Kidney glomerular epithelial cell (primary cell): ENCODE data around the gene BBLN.

Experiments
- DNase-seq: peaks from one replicate; lab custom pipeline; 2025; lab: John Stamatoyannopoulos, UW

The BBLN gene

GRCh38 chr9:128191406-128192046 lies 31.5 kb downstream of the BBLN start, which contains the start of gene CIZ1:
Gene CIZ1, minus strand, starts transcription at chr9:128191572. Its CDS starts 715 bp downstream, at chr9:128190857.
- peak; percentile 64 for DNase-seq

GRCh38 chr9:128192601-128193371 lies 32.7 kb downstream of the BBLN start:
- peak; percentile 68 for DNase-seq

GRCh38 chr9:128193469-128194096 lies 33.5 kb downstream of the BBLN start:
- DNase-seq, result no peak

DNA sequence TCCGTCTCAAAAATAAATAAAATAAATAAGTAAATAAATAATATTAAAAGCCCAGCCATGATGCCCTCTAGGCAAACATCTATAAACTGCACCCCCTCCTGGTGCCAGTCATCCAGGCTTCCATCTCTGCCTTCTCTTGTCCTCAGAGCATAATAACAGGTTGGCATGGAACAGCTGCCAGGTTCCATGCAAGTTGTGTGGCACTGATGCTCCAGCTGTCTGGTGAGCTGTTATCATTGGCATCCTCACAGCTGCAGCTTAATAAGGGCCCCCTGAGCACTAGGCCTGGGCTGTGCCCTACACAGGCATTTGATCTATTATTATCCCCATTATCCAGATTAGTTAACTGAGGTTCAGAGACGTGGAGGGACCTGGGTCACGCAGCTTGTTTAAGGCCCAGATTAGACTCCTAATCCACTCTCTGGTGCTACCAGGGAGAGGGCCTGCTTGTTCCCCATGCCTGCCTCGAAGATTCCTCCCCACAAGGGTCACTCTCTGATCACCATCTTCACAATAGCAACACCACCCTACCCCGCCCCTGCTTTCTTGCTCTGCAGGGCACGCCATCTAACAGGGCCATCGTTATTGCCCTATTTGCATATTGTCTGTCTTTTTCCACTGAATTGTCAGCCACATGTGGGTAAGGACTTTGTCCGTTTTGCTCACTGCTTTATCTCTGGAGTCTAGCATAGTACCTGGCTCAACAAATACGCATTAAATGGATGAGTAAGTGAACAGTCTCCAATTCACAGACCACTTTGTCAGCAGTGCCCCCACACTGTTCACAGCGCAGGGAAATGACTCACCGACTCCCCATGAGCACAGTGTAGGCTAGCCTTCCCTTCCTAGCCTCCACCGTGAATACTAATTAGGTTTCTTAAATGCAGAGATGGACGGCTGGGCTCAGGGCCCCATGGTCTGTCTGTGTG lies 41.6 kb downstream of the BBLN start:
- no peak for DNase-seq

- DNase-seq, result no peak
Observed at GRCh38 chr9:128202648-128203023, 42.6 kb downstream of the BBLN start.

GRCh38 chr9:128203024-128203706 lies 43.1 kb downstream of the BBLN start, which contains the start of gene DNM1:
Gene DNM1, plus strand, starts transcription at chr9:128203379. Its CDS starts 92 bp downstream, at chr9:128203471.
- DNase-seq, result peak; percentile 58

DNA sequence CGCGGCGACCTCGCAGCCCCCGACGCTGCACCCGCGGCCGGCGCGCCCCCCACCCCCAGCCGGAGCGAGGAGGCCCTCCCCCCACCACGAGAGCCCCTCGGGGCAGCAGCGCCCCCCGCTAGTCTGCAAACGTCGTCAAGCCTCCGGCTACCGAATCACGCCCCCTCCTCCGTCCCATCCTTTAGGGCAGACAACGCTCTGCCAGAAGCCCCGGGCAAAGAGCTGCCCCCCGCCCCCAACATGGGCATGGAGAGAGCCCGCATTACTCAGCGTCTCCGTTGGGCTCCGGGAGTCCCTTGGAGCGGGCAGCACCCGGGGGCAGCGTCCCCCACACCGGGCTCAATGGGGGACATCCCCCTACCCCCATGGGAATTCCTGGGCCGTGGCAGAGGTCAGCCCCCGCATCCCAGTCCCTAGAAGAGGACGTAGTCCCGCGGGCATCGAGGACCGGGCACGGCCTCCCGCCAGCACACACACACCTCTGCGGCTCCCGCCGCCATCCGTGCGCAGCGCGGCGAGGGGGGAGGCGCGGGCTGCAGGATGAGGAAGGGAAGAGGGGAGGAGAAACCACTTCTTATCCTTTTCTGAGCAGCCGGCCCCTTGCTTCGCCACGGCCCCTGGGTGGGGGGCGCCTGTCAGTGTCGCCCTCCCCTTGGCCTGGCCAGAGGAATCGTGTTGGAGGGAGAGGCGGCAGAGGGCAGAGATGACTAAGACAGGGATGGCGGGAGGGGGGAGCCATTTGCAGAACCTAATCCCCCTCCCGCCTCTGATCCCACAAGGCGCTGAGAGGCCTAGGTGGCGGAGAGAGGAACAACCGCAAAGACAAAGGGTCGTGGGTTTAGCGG lies 43.9 kb downstream of the BBLN start:
- peak; percentile 31 for DNase-seq

DNA sequence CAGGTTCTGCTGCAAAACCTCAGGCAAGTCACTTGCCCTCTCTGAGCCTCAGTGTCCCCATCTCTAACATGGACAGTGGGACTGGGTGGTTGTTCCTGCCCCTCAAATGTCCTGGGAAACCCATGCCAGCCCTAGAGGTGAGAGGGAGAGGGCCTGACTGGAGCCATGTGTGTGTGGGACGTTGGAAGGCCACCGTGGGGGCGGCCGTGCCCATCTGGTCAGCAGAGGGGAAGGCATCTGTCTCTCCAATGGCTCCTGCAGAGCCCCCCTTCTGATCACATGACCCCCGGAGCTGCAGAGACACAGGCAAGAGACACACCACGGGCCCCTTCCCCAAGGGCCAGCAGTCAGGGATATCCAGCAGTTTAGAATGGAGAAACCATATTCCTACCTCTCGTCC lies 44.8 kb downstream of the BBLN start:
- DNase-seq, result no peak

- DNase-seq, result no peak
Observed at GRCh38 chr9:128205296-128205944, 45.4 kb downstream of the BBLN start.

DNA sequence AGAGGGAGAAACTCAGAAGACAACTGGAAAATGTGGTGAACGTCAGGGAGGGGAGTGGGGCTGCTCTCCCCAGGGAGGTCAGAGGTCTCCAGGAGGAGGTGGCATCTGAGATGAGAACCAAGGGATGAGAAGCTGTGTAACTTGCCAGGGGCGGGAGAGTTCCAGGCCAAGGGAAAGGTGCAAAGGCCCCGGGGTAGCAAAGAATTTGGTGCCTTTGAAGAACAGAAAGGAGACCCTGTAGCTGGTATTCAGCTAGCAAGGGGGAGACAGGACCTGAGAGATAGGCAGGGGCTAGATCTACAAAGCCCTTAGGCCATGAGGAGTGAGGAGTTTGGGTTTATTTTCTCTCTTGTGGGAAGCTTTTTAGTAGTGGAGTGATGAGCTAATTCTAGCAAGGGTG lies 46.4 kb downstream of the BBLN start:
- no peak for DNase-seq

GRCh38 chr9:128206916-128207910 lies 47.1 kb downstream of the BBLN start:
- DNase-seq, result no peak

DNA sequence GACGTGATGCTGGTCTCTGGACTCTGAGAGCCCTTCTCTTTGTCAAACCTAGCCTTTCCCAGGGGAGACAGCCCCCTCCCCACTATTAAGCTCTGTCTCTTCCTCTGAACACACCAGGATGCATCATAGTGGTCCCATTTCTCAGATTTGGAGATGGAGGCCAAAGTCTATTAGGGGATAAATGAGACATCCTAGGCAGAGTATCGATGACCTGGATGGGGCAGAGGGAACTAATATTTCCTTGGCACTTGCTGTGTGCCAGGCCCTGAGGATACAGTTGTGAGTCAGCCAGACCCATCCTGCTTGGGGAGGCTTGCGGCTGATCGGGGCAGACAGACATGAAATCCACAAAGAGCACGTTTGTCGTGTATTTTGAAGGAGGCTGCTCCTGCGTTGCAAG lies 48.3 kb downstream of the BBLN start:
- DNase-seq, result no peak

GRCh38 chr9:128208946-128209669 lies 49.0 kb downstream of the BBLN start:
- no peak for DNase-seq

GRCh38 chr9:128211186-128211980 lies 51.3 kb downstream of the BBLN start:
- DNase-seq, result peak; percentile 97

GRCh38 chr9:128211981-128212281 lies 51.9 kb downstream of the BBLN start:
- DNase-seq, result no peak
